Central memory CD8-positive, alpha-beta T cell (primary cell): ENCODE results near the gene UBE2D4.

ENCODE experiments used
- ATAC-seq: fragments of 150-1000 bp; cut with Tn5 transposase; replicated peaks from 2 replicates; pipeline ENCODE4 v1.10.0; 2022; ENCODE audit warnings: mild to moderate bottlenecking, moderate FRiP score, moderate number of reproducible peaks; ENCODE audit not compliant: poor library complexity, severe bottlenecking; ENCODE audit errors: extremely low read depth
- DNase-seq, 2 donors: peaks; one replicate each; pipeline ENCODE4 v3.0.0; 2021; ENCODE audit warnings: low spot score in 2 of 2
- H3K27ac Mint-ChIP-seq: one replicate; pipeline ENCODE4 v1.8.0; 2022; ENCODE audit warnings: low read depth, mild to moderate bottlenecking, moderate library complexity, mixed read lengths
- H3K27me3 Mint-ChIP-seq: one replicate; pipeline ENCODE4 v1.8.0; 2022; ENCODE audit warnings: mixed read lengths
- H3K36me3 Mint-ChIP-seq: one replicate; pipeline ENCODE4 v1.8.0; 2022; ENCODE audit warnings: mild to moderate bottlenecking, moderate library complexity, mixed read lengths; ENCODE audit not compliant: insufficient read depth
- H3K4me1 Mint-ChIP-seq: one replicate; pipeline ENCODE4 v1.8.0; 2022; ENCODE audit warnings: mixed read lengths
- H3K4me3 Mint-ChIP-seq: one replicate; pipeline ENCODE4 v1.8.0; 2022; ENCODE audit warnings: mild to moderate bottlenecking, moderate library complexity, mixed read lengths
- H3K9me3 Mint-ChIP-seq: one replicate; pipeline ENCODE4 v1.8.0; 2022; ENCODE audit warnings: mixed read lengths

The UBE2D4 gene

DNA sequence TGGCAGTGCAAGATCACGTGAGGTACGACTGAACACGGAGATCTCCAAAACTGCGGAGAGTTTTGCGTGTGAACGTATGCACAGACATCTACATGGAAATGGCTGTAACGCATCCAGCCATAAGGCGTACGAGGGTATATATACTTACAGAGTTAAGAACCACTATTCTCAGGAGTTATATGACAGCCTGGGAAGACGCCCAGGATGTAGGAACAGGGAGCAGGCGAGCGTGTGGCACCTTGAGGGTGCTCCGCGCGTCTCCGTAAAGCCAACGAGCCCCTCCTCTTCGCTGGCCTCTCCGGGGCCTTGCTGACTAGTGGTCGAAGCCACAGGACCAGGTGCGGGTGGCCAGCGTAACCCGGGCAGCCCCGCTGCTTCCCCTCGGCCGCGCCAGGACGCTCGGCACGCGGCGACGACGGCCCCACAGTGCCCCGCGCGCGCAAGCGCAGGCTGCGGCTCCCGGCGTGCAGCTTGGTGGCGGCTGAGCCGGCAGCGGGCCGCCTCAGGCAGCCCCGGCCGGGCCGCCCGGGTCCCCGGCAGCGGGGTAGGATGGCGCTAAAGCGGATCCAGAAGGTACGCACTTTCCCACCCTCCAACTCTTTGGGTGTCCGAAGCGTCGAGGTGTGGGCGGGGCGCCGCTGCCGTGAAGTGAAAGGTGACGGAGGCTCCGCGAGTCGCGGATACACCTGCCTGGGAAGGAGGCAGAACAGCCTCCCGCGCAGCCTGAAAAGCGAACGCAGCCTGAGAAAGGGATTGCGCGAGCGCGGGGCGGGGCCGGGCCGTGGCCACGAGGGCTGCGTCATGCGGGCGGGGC, at the start of gene UBE2D4:
TSS of gene UBE2D4 (plus strand) at position 453 of the 814 bp plus-strand sequence. CDS start at position 550, 97 bp downstream.
- Mint-ChIP-seq H3K4me1 (peaks cover 22% of the 10 kb centered on the region), H3K36me3 (peaks cover 8% of the 10 kb centered on the region), H3K4me3 (peak within 1 kb of the TSS; percentile 85), H3K9me3 (no peaks in the 10 kb centered on the region), H3K27ac (peak within 1 kb of the TSS; percentile 94), H3K27me3 (no peaks in the 10 kb centered on the region)
- peak; percentile 80 to 83 for DNase-seq
- peak; percentile 93 for ATAC-seq

DNA sequence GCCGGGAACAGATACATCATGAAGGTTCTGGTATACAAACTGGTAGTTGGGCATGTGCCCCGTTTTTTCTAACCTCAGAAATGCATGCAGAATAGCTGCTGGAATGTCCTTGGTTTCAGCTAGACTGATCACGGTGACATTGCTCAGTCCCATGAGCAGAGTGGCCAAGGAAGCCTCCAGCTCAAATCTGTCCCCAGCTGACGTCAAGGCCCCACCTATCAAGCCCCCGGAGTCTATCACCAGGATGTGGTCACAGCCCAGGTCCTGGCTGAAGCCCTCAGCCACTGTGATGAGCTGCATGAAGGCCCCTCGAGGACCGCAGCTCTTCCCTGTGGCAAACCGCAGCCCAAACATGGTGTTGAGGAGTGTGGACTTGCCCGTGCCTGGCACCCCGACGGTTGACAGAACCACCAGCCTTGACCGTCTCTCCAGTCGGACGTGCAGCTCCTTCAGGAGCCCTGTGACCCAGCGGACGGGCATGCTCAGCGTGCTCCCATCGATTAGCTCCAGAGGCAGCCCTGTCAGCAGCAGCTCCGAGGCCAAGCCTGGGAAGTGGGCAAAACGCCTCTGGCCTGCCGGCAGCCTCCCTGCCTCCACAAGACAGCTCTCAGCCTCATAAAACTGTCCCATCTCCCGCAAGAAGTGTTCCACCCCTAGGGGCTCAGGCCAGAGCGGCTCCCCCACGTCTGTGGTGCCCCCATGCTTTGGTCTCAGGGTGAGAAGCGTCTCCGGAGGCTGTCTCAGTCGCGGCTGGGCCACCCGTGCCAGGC, 49.1 kb upstream of the UBE2D4 start:
- no peaks in the 10 kb centered on the region for H3K4me1 Mint-ChIP-seq
- H3K27me3 Mint-ChIP-seq, result no peaks in the 10 kb centered on the region
- H3K36me3 Mint-ChIP-seq, result peaks cover 32% of the 10 kb centered on the region
- H3K9me3 Mint-ChIP-seq, result no peaks in the 10 kb centered on the region
- DNase-seq (no peak), ATAC-seq (no peak)
- no peak overlapping the region for H3K4me3 Mint-ChIP-seq
- no peak overlapping the region for H3K27ac Mint-ChIP-seq

DNA sequence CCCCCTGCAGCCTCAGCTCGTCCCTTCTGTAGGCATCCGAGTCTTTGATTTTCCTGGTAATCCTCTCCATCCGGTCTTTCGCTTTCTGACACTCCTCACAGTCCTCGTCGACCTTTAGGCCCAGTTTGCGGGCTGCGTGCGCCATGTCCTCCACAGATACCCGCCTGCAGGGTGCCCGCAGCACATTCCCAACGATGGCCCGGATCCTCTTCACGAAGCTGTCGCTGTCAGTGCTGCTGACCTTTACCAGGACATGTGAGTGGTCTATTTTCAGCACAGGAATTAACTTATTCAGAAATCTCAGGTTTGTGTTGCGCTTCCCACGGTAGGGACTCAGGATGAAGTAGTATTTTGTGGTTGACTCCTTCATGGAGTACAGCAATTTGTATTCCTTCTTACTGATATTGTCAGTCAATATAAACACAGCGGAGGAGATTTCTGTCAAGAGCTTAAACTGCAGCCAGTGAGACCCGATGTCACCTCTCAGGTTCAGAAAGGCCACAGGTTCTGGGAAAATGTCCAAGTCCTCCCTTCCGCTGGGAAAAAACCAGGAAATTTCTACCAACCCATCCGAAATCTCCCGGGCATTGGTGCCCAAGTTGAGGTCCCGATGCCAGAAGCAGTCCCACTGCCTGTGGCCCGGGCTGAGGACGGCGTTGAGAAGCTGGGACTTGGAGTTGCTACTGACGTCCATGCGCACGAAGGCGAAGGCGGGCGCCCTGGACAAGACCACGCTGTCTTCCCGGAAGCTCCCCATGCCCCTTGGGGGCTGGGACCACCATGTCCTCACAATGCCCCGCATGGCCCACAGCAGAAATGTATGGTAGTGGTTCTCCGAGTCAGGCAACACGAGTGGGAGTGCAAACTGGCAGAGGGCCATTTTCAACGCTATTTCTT, 48.0 kb upstream of the UBE2D4 start:
- Mint-ChIP-seq H3K4me3 (no peak overlapping the region), H3K27ac (no peak overlapping the region), H3K9me3 (no peaks in the 10 kb centered on the region), H3K36me3 (peaks cover 36% of the 10 kb centered on the region), H3K27me3 (no peaks in the 10 kb centered on the region), H3K4me1 (no peaks in the 10 kb centered on the region)
- ATAC-seq (no peak), DNase-seq (no peak)

DNA sequence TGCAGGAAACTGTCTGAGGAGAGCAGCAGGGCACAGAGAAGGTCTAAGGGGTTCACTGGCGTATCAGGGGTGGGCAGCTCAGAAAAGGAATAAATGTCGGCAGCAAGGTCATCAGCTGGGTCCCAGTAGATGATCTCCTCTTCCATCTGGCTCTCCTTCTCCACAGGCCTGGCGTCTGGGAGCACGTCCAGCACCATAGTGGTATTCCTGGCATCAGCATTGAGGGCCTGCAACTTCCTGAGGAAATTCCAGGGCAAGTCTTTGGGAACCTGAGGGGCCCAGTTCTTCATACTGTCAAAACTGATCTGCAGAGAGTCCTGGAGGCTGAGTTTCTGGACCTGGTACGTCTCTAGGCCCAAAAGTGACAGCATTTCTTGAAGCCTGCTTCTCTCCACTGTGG, 47.4 kb upstream of the UBE2D4 start:
- Mint-ChIP-seq H3K4me3 (no peak overlapping the region), H3K4me1 (no peaks in the 10 kb centered on the region), H3K27ac (no peak overlapping the region), H3K36me3 (peaks cover 40% of the 10 kb centered on the region), H3K9me3 (no peaks in the 10 kb centered on the region), H3K27me3 (no peaks in the 10 kb centered on the region)
- no peak for ATAC-seq
- no peak for DNase-seq

DNA sequence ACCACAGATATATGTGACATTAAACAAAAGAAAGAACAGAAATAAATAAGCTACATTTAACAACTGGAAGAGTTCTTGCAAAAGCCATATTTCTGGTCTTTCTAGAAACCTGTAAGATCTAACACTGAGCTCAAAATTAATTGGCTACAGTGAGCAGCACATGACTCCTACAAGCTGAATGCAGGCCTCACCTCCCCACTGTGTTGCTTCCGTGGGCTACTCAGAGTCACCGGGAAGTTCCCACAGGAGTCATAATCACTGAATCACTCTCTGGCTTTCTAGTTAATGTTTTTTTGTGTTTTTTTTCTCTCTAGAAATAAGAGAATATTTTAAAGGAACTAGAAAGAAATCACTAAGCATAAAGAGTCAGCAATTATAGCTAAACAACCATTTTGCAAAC, 46.8 kb upstream of the UBE2D4 start:
- no peak overlapping the region for H3K4me3 Mint-ChIP-seq
- H3K27ac Mint-ChIP-seq, result no peak overlapping the region
- no peaks in the 10 kb centered on the region for H3K27me3 Mint-ChIP-seq
- H3K4me1 Mint-ChIP-seq, result no peaks in the 10 kb centered on the region
- ATAC-seq (no peak), DNase-seq (no peak)
- H3K36me3 Mint-ChIP-seq, result peaks cover 41% of the 10 kb centered on the region
- no peaks in the 10 kb centered on the region for H3K9me3 Mint-ChIP-seq

DNA sequence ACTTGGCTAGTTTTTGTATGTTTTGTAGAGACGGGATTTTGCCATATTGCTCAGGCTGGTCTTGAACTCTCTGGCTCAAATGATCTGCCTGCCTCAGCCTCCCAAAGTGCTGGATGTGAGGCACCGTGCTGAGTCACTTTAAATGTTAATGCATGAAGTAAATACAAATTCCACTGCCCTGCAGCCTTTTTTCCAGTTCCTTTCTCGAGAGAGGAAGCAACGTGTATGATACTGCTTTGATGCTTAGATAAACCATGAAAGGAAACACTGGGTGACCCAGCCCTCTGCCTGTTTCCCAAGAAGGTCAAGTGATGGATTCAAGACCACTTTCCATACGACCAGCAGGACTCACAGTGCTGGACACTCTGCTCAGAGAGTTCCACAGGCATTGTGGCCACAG, 45.6 kb upstream of the UBE2D4 start:
- Mint-ChIP-seq H3K27me3 (no peaks in the 10 kb centered on the region), H3K4me3 (no peak overlapping the region), H3K4me1 (no peaks in the 10 kb centered on the region), H3K9me3 (no peaks in the 10 kb centered on the region), H3K27ac (no peak overlapping the region), H3K36me3 (peaks cover 41% of the 10 kb centered on the region)
- ATAC-seq, result no peak
- no peak for DNase-seq

DNA sequence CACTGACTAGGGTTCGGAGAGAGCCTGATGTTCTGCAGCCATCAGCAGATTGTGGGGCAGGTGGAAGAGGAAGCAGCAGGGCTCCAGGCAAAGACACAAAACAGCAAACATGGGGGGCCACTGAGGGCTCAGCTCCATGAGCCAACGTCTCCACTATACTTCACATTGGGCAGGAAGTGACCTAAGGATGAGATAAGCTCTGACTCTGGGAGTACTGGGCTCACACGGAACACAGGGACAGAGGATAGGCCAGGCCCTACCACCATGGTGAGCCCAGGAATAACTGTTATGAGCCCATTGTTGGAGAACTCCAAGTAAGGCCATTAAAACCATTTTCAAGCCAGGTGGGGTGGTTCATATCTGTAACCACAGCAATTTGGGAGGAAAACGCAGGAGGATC, 42.0 kb upstream of the UBE2D4 start:
- DNase-seq, result no peak
- Mint-ChIP-seq H3K4me3 (no peak overlapping the region), H3K4me1 (peaks cover 7% of the 10 kb centered on the region), H3K36me3 (peaks cover 23% of the 10 kb centered on the region), H3K27me3 (no peaks in the 10 kb centered on the region), H3K9me3 (no peaks in the 10 kb centered on the region), H3K27ac (no peak overlapping the region)
- no peak for ATAC-seq

DNA sequence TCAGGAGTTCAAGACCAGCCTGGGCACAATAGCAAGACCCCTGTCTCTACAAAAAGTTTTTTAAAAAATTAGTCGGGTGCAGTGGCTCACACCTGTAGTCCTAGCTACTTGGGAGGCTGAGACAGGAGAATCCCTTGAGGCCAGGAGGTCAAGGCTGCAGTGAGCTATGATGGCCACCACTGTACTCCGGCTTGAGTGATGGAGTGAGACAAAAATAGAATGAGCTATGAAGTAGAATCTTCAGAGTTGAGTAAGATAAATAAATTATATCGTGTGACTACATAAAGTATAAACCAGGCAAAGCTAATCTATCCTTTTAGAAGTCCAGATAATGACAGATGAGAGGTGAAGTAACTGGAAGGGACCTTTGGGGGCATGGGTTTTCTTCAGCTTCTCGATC, 41.6 kb upstream of the UBE2D4 start:
- Mint-ChIP-seq H3K27ac (no peak overlapping the region), H3K36me3 (peaks cover 22% of the 10 kb centered on the region), H3K27me3 (no peaks in the 10 kb centered on the region), H3K4me3 (no peak overlapping the region), H3K4me1 (peaks cover 11% of the 10 kb centered on the region), H3K9me3 (no peaks in the 10 kb centered on the region)
- DNase-seq (no peak), ATAC-seq (no peak)

DNA sequence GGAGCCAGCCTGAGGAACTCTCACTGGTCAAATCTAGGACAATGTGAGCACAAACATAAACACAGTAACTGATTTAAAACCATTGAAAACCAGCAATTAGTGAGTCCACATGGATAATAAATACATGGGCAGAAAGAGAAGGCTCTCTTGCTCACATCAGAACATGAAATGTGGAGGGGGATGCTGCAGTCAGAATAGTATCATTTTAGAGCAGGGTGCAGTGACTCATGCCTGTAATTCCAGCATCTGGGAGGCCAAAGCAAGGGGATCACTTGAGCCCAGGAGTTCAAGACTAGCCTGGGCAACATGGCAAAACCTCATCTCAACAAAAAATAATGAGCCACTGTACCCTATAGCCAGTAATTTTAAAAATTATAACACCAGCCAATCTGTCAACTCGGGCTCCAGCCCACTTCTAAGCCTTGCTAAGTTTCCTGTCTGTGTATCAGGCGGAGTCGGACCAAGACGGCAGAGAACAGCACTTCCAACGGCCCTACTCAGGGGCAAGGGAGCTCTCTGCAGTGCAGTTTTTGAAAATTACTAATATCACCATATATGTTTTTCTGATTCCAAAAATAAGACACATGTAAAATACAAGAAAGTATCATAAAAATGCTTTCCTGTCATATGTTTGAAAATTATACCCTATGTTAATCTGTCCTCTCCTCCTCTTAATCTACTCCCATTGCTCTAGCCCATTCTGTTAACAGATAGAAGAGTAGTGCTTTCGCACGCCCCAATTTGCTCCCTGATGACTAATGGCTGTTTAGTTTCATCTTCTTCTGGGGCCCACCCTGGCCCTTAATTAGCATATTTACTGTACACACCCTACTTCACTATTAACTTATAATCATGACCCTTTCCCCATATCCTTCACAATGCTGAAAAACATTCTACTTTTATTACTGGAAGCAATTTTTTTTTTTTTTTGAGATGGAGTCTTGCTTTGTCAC, 37.0 kb upstream of the UBE2D4 start:
- H3K27ac Mint-ChIP-seq, result no peak overlapping the region
- H3K36me3 Mint-ChIP-seq, result peaks cover 5% of the 10 kb centered on the region
- H3K4me1 Mint-ChIP-seq, result peaks cover 48% of the 10 kb centered on the region
- H3K4me3 Mint-ChIP-seq, result no peak overlapping the region
- ATAC-seq, result no peak
- DNase-seq, result no peak
- H3K9me3 Mint-ChIP-seq, result no peaks in the 10 kb centered on the region
- no peaks in the 10 kb centered on the region for H3K27me3 Mint-ChIP-seq

DNA sequence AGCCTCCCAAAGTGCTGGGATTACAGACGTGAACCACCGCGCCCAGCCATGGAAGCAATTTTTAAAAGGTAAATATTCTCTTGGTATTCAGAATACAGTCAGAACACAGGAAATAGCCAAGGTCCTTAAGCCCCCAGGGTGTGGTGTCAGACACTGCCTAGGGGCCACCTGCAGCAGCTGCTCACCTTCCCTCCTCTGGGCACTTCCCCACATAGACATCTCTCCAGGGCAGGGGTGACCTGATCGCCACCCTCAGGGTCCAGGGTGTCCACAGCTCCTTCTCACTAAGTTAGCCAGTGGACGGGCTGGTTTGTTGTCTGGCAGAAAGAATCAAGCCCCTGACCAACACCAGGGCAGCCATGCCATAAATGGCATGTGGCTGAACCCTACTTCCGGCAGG, 35.8 kb upstream of the UBE2D4 start:
- no peak for DNase-seq
- no peaks in the 10 kb centered on the region for H3K9me3 Mint-ChIP-seq
- peaks cover 6% of the 10 kb centered on the region for H3K36me3 Mint-ChIP-seq
- H3K4me3 Mint-ChIP-seq, result no peak overlapping the region
- no peaks in the 10 kb centered on the region for H3K27me3 Mint-ChIP-seq
- H3K4me1 Mint-ChIP-seq, result peaks cover 57% of the 10 kb centered on the region
- ATAC-seq, result no peak
- H3K27ac Mint-ChIP-seq, result no peak overlapping the region

DNA sequence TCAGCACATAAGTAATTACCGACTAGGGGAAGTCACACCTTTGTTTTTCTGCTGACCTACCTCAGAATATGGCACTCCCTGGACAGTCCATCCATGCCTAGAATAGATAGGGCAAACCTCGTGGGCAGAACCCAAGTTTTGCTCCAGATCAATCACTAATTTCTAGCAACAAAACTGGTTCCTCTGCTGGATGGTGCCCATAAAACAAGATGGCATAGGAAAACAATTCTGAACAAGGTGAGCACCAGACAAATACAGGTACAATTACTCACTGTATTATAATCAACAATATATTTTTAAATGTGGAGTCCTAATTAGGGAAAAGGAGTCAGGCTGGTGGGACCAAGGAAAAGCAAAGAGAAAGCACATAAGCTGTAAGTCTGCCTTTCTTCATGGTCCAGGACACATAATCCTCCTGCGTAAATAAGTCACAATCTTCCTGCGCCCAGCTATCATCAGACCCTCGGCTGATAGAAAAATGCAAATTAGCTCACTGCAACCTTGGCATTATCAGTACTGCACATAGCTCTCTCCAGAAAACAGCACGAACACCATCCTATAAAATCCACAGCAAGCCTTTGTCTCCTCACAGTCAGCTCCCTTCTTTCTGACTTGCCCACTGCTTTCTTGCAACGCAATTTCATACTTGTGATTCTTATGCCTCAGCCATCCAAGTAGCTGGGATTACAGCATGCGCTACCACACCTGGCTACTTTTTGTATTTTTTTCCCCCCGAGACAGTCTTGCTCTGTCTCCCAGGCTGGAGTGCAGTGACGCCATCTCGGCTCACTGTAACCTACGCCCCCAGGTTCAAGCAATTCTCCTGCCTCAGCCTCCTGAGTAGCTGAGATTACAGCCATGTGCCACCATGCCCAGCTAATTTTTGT, 34.9 kb upstream of the UBE2D4 start:
- Mint-ChIP-seq H3K36me3 (peaks cover 8% of the 10 kb centered on the region), H3K4me1 (peaks cover 63% of the 10 kb centered on the region)

More for the DNA sequence above, 34.9 kb upstream of the UBE2D4 start:
- H3K27ac Mint-ChIP-seq, result no peak overlapping the region
- DNase-seq (no peak), ATAC-seq (no peak)
- no peak overlapping the region for H3K4me3 Mint-ChIP-seq
- H3K9me3 Mint-ChIP-seq, result no peaks in the 10 kb centered on the region
- no peaks in the 10 kb centered on the region for H3K27me3 Mint-ChIP-seq
